Endothelial cell of coronary artery (primary cell): ENCODE results near the gene WDR5. TPM values are rescaled to one million over a fixed set of nuclear protein-coding genes. Genes with fewer than 3 reads are reported as not detected.

Experiments used
- total RNA-seq: library from RNA; depleted of rRNA; stranded (reverse); fragments of >200 nt; gene quantifications from 2 replicates; pipeline ENCODE4 v1.2.3, GENCODE V29; 2014

WDR5 gene
- total RNA-seq, result 19.5 and 20.1 TPM in 2 replicates

DNA sequence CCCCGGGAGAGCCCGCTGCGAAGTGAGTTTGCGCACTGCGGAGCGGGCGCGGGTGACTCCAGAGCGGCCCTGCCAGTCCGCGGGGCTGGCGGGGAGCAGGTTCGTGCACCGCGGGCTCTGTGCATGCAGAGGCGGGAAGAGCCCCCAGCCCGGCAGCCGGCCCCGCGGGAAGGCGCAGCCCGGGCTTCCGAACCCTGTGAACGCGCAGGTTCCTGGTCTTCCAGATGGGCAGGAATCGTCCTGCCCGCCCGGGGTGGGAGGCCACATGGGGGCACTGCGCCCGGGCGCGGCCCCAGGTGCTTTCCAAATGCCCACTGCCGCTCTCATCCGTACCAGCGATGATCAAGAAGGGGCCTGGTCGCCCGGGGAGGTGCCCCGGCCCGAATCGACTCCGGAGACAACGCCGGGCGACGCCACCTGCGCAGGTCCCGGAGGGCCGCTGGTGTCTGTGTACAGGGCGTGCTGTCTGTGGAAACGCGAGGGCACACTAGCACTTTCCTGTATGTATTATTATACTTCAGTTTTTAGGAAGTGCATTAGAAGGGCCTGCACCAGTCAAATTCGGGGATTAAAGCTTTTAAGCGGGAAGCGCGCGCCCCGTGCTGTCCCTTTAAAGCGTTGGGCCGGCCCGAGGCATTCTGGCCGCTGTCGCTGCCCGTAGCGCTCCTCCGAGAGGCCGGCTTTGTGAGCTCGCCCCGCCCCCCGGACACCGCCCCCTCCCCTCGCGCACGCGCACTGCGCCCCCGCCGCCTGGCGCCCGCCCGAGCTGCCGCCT is at the start of gene WDR5:
Gene WDR5, plus strand, starts transcription at position 740 of the 775 bp plus-strand sequence. CDS start 3,796 bp downstream, outside the sequence.

Other genes starting within 250 kb of the WDR5 start
- 15.5 and 20.9 TPM in 2 replicates for gene VAV2, start 143.8 kb upstream of the WDR5 start, total RNA-seq
- gene BRD3OS, start 110.6 kb upstream of the WDR5 start, total RNA-seq, result 8.4 and 11.2 TPM in 2 replicates
- 7.6 and 13.9 TPM in 2 replicates for gene BRD3, start 68.1 kb upstream of the WDR5 start, total RNA-seq
- not detected in 2 replicates for gene RNU6ATAC, start 28.5 kb downstream of the WDR5 start, total RNA-seq
- 10.8 and 16.2 TPM in 2 replicates for gene RXRA, start 190.4 kb downstream of the WDR5 start, total RNA-seq